HepG2 (cell line): ENCODE data around the gene NXN. TPM values are rescaled to one million over a fixed set of nuclear protein-coding genes. Genes with fewer than 3 reads are reported as not detected.

ENCODE experiments used
- ATF1 ChIP-seq: IDR thresholded peaks from 2 replicates; pipeline ENCODE4 v1.6.1; 2016; ENCODE audit warnings: mild to moderate bottlenecking, control low read depth
- CEBPB ChIP-seq: IDR thresholded peaks from 2 replicates; pipeline ENCODE4 v1.6.1; 2011; ENCODE audit warnings: low read depth, low read length, improper control_type of control experiment, borderline replicate concordance
- DR1 ChIP-seq: sonication (generic); formaldehyde crosslinking; IDR thresholded peaks from 2 replicates; pipeline ENCODE4 v1.8.0; 2021; ENCODE audit warnings: mild to moderate bottlenecking, missing genetic modification reagents, inconsistent platforms
- FLYWCH1 ChIP-seq: sonication (generic); formaldehyde crosslinking; IDR thresholded peaks from 2 replicates; pipeline ENCODE4 v1.8.1; 2023; ENCODE audit warnings: mild to moderate bottlenecking, missing genetic modification reagents
- KDM6A ChIP-seq: IDR thresholded peaks from 2 replicates; pipeline ENCODE4 v1.6.1; 2016; ENCODE audit warnings: low read depth
- NCOR1 ChIP-seq: fragments of 200-600 bp; sonication (generic); IDR thresholded peaks from 2 replicates; pipeline ENCODE4 v1.7.0; 2017; ENCODE audit warnings: antibody characterized with exemption, low read length, borderline replicate concordance
- NFRKB ChIP-seq: fragments of 450-650 bp; IDR thresholded peaks from 2 replicates; pipeline ENCODE4 v1.6.1; 2017
- NR2C2 ChIP-seq: sonication (generic); formaldehyde crosslinking; IDR thresholded peaks from 2 replicates; pipeline ENCODE4 v1.4.0; 2020; ENCODE audit warnings: missing genetic modification reagents, mild to moderate bottlenecking, moderate library complexity, borderline replicate concordance
- REL ChIP-seq: sonication (generic); formaldehyde crosslinking; conservative IDR thresholded peaks from 2 replicates; pipeline ENCODE4 v1.8.0; 2022; ENCODE audit warnings: mild to moderate bottlenecking, missing genetic modification reagents, moderate library complexity
- RFXAP ChIP-seq: sonication (generic); formaldehyde crosslinking; IDR thresholded peaks from 2 replicates; pipeline ENCODE4 v1.4.0; 2020; ENCODE audit warnings: missing genetic modification reagents, borderline replicate concordance
- SIN3B ChIP-seq: fragments of 150-350 bp; IDR thresholded peaks from 2 replicates; pipeline ENCODE4 v1.6.1; 2014; ENCODE audit warnings: low read length
- SP2 ChIP-seq: sonication (generic); formaldehyde crosslinking; IDR thresholded peaks from 2 replicates; pipeline ENCODE4 v1.5.1; 2020; ENCODE audit warnings: mild to moderate bottlenecking, missing genetic modification reagents
- TBL1XR1 ChIP-seq: fragments of 150-350 bp; IDR thresholded peaks from 2 replicates; pipeline ENCODE4 v1.6.1; 2014; ENCODE audit warnings: borderline replicate concordance, low read length; ENCODE audit not compliant: partially characterized antibody
- XRCC5 ChIP-seq: fragments of 200-400 bp; formaldehyde crosslinking; optimal IDR thresholded peaks from 2 replicates; pipeline ENCODE3; 2017; ENCODE audit warnings: mild to moderate bottlenecking, low read length
- ZFY ChIP-seq: sonication (generic); formaldehyde crosslinking; IDR thresholded peaks from 2 replicates; pipeline ENCODE4 v1.4.0; 2020; ENCODE audit warnings: missing genetic modification reagents
- ZNF10 ChIP-seq: sonication (generic); formaldehyde crosslinking; IDR thresholded peaks from 2 replicates; pipeline ENCODE4 v1.4.0; 2020; ENCODE audit warnings: mild to moderate bottlenecking, low read depth, missing genetic modification reagents, borderline replicate concordance
- ZNF124 ChIP-seq: sonication (generic); formaldehyde crosslinking; IDR thresholded peaks from 2 replicates; pipeline ENCODE4 v1.4.0; 2020; ENCODE audit warnings: missing genetic modification reagents
- ZNF282 ChIP-seq: fragments of 450-650 bp; IDR thresholded peaks from 2 replicates; pipeline ENCODE4 v1.6.1; 2018; ENCODE audit not compliant: partially characterized antibody
- ZNF589 ChIP-seq: sonication (generic); formaldehyde crosslinking; conservative IDR thresholded peaks from 2 replicates; pipeline ENCODE4 v1.8.0; 2022; ENCODE audit warnings: mild to moderate bottlenecking, moderate library complexity, missing genetic modification reagents
- polyA plus RNA-seq, 8 experiments: library from polyadenylated mRNA; depleted of rRNA in 3 of 8; stranded (reverse) in 7 of 8; unstranded in 1 of 8; fragments of >200 nt; fragmentation: Illumina TruSeq in 4 of 8; extraction: Trizol in 4 of 8; gene quantifications; 2 replicates each; pipeline versions ENCODE4 v1.2.1 to v1.2.3, GENCODE V29; 2011 to 2016; ENCODE audit warnings: low read depth in 4 of 8, missing spikeins in 1 of 8, mixed read lengths in 1 of 8; ENCODE audit not compliant: insufficient read depth in 1 of 8
- total RNA-seq, 5 experiments: library from RNA; depleted of rRNA; stranded (reverse); fragments of >200 nt; fragmentation: Illumina TruSeq; extraction: Trizol; gene quantifications; 2 replicates each; pipeline ENCODE4 v1.2.3, GENCODE V29; 2016; ENCODE audit warnings: low read depth in 1 of 5
- TF ChIP-seq, protein P1 (sequence below): sonication (generic); formaldehyde crosslinking; IDR thresholded peaks from 2 replicates; pipeline ENCODE4 v1.4.0; 2020; ENCODE audit warnings: mild to moderate bottlenecking, missing genetic modification reagents
- TF ChIP-seq, protein P2 (sequence below): sonication (generic); formaldehyde crosslinking; IDR thresholded peaks from 2 replicates; pipeline ENCODE4 v1.5.0; 2020; ENCODE audit warnings: mild to moderate bottlenecking, low read depth, missing genetic modification reagents, borderline replicate concordance
- TF ChIP-seq, protein P3 (sequence below): IDR thresholded peaks from 2 replicates; pipeline ENCODE4 v1.6.1; 2016; ENCODE audit warnings: low read depth, control low read depth
- TF ChIP-seq, protein P4 (sequence below): sonication (generic); formaldehyde crosslinking; IDR thresholded peaks from 2 replicates; pipeline ENCODE4 v1.8.0; 2023; ENCODE audit warnings: mild to moderate bottlenecking, missing genetic modification reagents
- TF ChIP-seq, protein P5 (sequence below): sonication (generic); formaldehyde crosslinking; IDR thresholded peaks from 2 replicates; pipeline ENCODE4 v1.8.0; 2022; ENCODE audit warnings: low read depth, missing genetic modification reagents

The NXN gene
- total and polyA plus RNA-seq, 2 of the 13 experiments (the other 11 are each of a cell fraction or from before 2014, with no cell fraction given), result 22.2 to 24.3 TPM

DNA sequence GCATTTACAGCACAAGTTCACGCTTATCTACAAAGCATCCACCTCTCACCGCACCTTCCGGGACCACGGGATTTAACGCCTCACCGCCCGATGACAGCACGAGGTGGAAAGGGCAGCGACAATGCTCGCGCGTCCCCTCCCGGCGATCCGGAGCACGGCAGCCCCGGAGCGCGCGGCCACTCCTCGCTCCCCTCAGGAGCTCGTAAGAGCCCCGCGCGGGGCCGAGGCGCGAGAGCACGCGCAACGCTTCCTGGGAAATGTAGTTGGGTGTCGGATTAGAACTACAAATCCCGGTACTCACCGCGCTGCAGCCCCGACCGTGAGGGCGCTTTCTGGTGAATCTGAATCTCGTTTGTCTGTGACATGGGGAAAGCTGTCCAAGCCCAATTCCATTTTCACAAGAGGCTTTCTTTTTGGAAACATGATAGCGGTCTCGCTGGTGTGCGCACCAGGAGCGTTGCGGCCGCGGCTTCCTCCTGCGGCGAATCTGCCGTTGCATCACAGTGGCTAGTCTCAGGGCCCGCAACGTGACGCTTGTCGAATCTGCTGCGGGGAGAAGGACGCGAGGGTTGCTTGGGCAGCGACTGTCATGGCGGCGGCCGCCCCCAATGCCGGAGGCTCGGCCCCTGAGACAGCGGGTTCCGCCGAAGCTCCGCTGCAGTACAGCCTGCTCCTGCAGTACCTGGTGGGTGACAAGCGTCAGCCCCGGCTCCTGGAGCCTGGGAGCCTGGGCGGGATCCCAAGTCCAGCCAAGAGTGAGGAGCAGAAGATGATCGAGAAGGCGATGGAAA is 17.2 kb upstream of the NXN start, which contains the start of gene TIMM22 (continued):
- TF ChIP-seq FLYWCH1 (no peak), ZNF282 (no peak), ZFY (CRISPR knock-in tag) (peak; percentile 95), DR1 (peak; percentile 73), ZNF589 (CRISPR knock-in tag) (peak; percentile 95), CEBPB (peak; percentile 67; the same call in 1 of the 2 replicates), RFXAP (CRISPR knock-in tag) (0 out of 2 replicates have a peak, but pooled peaks have one; percentile 69), XRCC5 (peak; percentile 44), ATF1 (CRISPR knock-in tag) (peak; percentile 91), REL (CRISPR knock-in tag) (peak; percentile 95), ZNF10 (CRISPR knock-in tag) (no peak), ZNF124 (CRISPR knock-in tag) (peak; percentile 90; the same call in 1 of the 2 replicates), NFRKB (no peak; the same call in 1 of the 2 replicates), NCOR1 (no peak; the same call in 1 of the 2 replicates), TBL1XR1 (peak; percentile 61), NR2C2 (CRISPR knock-in tag) (peak; percentile 78), KDM6A (CRISPR knock-in tag) (0 out of 2 replicates have a peak, but pooled peaks have one; percentile 18), SP2 (CRISPR knock-in tag) (no peak; the same call in 1 of the 2 replicates), SIN3B (peak; percentile 98)
- TF ChIP-seq, protein P1, sequence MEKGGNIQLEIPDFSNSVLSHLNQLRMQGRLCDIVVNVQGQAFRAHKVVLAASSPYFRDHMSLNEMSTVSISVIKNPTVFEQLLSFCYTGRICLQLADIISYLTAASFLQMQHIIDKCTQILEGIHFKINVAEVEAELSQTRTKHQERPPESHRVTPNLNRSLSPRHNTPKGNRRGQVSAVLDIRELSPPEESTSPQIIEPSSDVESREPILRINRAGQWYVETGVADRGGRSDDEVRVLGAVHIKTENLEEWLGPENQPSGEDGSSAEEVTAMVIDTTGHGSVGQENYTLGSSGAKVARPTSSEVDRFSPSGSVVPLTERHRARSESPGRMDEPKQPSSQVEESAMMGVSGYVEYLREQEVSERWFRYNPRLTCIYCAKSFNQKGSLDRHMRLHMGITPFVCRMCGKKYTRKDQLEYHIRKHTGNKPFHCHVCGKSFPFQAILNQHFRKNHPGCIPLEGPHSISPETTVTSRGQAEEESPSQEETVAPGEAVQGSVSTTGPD (CRISPR knock-in tag), result 0 out of 2 replicates have a peak, but pooled peaks have one; percentile 28
- TF ChIP-seq, protein P2, sequence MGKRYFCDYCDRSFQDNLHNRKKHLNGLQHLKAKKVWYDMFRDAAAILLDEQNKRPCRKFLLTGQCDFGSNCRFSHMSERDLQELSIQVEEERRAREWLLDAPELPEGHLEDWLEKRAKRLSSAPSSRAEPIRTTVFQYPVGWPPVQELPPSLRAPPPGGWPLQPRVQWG (CRISPR knock-in tag), result no peak
- TF ChIP-seq, protein P3, sequence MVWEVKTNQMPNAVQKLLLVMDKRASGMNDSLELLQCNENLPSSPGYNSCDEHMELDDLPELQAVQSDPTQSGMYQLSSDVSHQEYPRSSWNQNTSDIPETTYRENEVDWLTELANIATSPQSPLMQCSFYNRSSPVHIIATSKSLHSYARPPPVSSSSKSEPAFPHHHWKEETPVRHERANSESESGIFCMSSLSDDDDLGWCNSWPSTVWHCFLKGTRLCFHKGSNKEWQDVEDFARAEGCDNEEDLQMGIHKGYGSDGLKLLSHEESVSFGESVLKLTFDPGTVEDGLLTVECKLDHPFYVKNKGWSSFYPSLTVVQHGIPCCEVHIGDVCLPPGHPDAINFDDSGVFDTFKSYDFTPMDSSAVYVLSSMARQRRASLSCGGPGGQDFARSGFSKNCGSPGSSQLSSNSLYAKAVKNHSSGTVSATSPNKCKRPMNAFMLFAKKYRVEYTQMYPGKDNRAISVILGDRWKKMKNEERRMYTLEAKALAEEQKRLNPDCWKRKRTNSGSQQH (CRISPR knock-in tag), result no peak; the same call in none of the 2 replicates
- TF ChIP-seq, protein P4, sequence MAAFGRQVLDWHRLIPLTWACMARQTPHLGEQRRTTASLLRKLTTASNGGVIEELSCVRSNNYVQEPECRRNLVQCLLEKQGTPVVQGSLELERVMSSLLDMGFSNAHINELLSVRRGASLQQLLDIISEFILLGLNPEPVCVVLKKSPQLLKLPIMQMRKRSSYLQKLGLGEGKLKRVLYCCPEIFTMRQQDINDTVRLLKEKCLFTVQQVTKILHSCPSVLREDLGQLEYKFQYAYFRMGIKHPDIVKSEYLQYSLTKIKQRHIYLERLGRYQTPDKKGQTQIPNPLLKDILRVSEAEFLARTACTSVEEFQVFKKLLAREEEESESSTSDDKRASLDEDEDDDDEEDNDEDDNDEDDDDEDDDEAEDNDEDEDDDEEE (CRISPR knock-in tag), result peak; percentile 72
- TF ChIP-seq, protein P5, sequence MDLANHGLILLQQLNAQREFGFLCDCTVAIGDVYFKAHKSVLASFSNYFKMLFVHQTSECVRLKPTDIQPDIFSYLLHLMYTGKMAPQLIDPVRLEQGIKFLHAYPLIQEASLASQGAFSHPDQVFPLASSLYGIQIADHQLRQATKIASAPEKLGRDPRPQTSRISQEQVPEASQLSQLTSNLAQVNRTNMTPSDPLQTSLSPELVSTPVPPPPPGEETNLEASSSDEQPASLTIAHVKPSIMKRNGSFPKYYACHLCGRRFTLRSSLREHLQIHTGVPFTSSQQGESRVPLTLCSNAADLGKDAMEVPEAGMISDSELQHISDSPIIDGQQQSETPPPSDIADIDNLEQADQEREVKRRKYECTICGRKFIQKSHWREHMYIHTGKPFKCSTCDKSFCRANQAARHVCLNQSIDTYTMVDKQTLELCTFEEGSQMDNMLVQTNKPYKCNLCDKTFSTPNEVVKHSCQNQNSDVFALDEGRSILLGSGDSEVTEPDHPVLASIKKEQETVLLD, result peak; percentile 61
